GM23338 (cell line): ENCODE data around the gene GLOD4. TPM values are rescaled to one million over a fixed set of nuclear protein-coding genes. Genes with fewer than 3 reads are reported as not detected.

Experiments used
- ATAC-seq: fragments of 200-7000 bp; cut with Tn5 transposase; 3 replicates; pipeline ENCODE4 v1.9.1; 2020
- DNase-seq: peaks from one replicate; pipeline ENCODE4 v3.0.0-alpha.2; 2015; ENCODE audit warnings: low spot score
- H2AFZ ChIP-seq: fragments of 200-600 bp; sonication (generic); 2 replicates; pipeline ENCODE4 v1.8.0; 2016; ENCODE audit warnings: antibody characterized with exemption, mild to moderate bottlenecking, moderate library complexity
- H3F3A ChIP-seq: fragments of 200-600 bp; sonication (generic); replicated peaks from 2 replicates; pipeline ENCODE4 v1.8.0; 2017; ENCODE audit warnings: antibody characterized with exemption, mixed run types, low read depth
- H3K27ac ChIP-seq: fragments of 200-600 bp; sonication (generic); 2 replicates; pipeline ENCODE4 v1.6.1; 2016; ENCODE audit warnings: low read depth
- H3K27me3 ChIP-seq: fragments of 200-600 bp; sonication (generic); 2 replicates; pipeline ENCODE4 v1.8.0; 2016; ENCODE audit warnings: mild to moderate bottlenecking, mixed run types, moderate library complexity; ENCODE audit not compliant: insufficient read depth
- H3K36me3 ChIP-seq: fragments of 200-600 bp; sonication (generic); 2 replicates; pipeline ENCODE4 v1.8.0; 2016; ENCODE audit warnings: mild to moderate bottlenecking; ENCODE audit not compliant: insufficient read depth
- H3K4me1 ChIP-seq: fragments of 200-600 bp; sonication (generic); 2 replicates; pipeline ENCODE4 v1.8.0; 2016; ENCODE audit warnings: mild to moderate bottlenecking, moderate library complexity; ENCODE audit not compliant: insufficient read depth
- H3K4me2 ChIP-seq: fragments of 200-600 bp; sonication (generic); 2 replicates; pipeline ENCODE4 v1.7.1; 2017; ENCODE audit warnings: mixed run types
- H3K4me3 ChIP-seq: fragments of 200-600 bp; sonication (generic); 2 replicates; pipeline ENCODE4 v1.6.1; 2016; ENCODE audit warnings: mixed run types
- H3K79me2 ChIP-seq: fragments of 200-600 bp; sonication (generic); replicated peaks from 2 replicates; pipeline ENCODE4 v1.8.0; 2017; ENCODE audit warnings: mild to moderate bottlenecking; ENCODE audit not compliant: insufficient read depth
- H3K9me2 ChIP-seq: fragments of 200-600 bp; sonication (generic); 2 replicates; pipeline ENCODE4 v1.8.0; 2017; ENCODE audit not compliant: insufficient read depth
- H4K20me1 ChIP-seq: fragments of 200-600 bp; sonication (generic); replicated peaks from 2 replicates; pipeline ENCODE4 v1.8.0; 2017; ENCODE audit warnings: mild to moderate bottlenecking; ENCODE audit not compliant: insufficient read depth
- H3K27ac Mint-ChIP-seq: 2 replicates; pipeline ENCODE4 v1.8.0; 2020; ENCODE audit warnings: inconsistent platforms, mild to moderate bottlenecking, moderate library complexity, mixed read lengths
- H3K27me3 Mint-ChIP-seq: 3 replicates; pipeline ENCODE4 v1.8.0; 2022; ENCODE audit warnings: low read depth, mild to moderate bottlenecking, moderate library complexity, mixed read lengths, inconsistent platforms; ENCODE audit not compliant: insufficient read depth, poor library complexity
- H3K36me3 Mint-ChIP-seq: 3 replicates; pipeline ENCODE4 v1.8.0; 2021; ENCODE audit warnings: low read depth, mild to moderate bottlenecking, inconsistent platforms, moderate library complexity, mixed read lengths
- H3K4me1 Mint-ChIP-seq: 3 replicates; pipeline ENCODE4 v1.8.0; 2020; ENCODE audit warnings: mild to moderate bottlenecking, inconsistent platforms, mixed read lengths
- H3K4me3 Mint-ChIP-seq: 3 replicates; pipeline ENCODE4 v1.8.0; 2021; ENCODE audit warnings: moderate library complexity, mild to moderate bottlenecking, inconsistent platforms, mixed read lengths
- H3K9me3 Mint-ChIP-seq: 3 replicates; pipeline ENCODE4 v1.8.0; 2020; ENCODE audit warnings: moderate library complexity, mild to moderate bottlenecking, inconsistent platforms, mixed read lengths
- CREB1 ChIP-seq: fragments of 250-450 bp; sonication (Bioruptor Pico); IDR thresholded peaks from 2 replicates; pipeline ENCODE4 v1.5.0; 2020; ENCODE audit warnings: low read depth, mild to moderate bottlenecking, moderate library complexity
- CTCF ChIP-seq, 2 experiments: fragments of 200-600 bp in 1 of 2; sonication (generic) in 1 of 2; conservative IDR thresholded peaks; 2 replicates each; pipeline versions ENCODE4 v1.5.1 to v1.6.1; 2016 to 2017; ENCODE audit warnings: antibody characterized with exemption in 2 of 2, low read depth in 2 of 2, mild to moderate bottlenecking in 2 of 2, moderate library complexity in 1 of 2
- EZH2 ChIP-seq: fragments of 200-600 bp; sonication (generic); IDR thresholded peaks from one replicate; pipeline ENCODE4 v1.8.0; 2017; ENCODE audit warnings: antibody characterized with exemption, mild to moderate bottlenecking, low read depth; ENCODE audit not compliant: unreplicated experiment
- EZH2phosphoT487 ChIP-seq: fragments of 200-600 bp; sonication (generic); IDR thresholded peaks from one replicate; pipeline ENCODE4 v1.8.1; 2018; ENCODE audit warnings: antibody characterized with exemption; ENCODE audit not compliant: unreplicated experiment
- JUNB ChIP-seq: IDR thresholded peaks from one replicate; pipeline ENCODE4 v1.6.1; 2016; ENCODE audit warnings: antibody characterized with exemption; ENCODE audit not compliant: unreplicated experiment
- NANOG ChIP-seq: IDR thresholded peaks from 2 replicates; pipeline ENCODE4 v1.6.1; 2016; ENCODE audit warnings: antibody characterized with exemption, borderline replicate concordance
- POLR2AphosphoS5 ChIP-seq: IDR thresholded peaks from 2 replicates; pipeline ENCODE4 v1.6.1; 2016; ENCODE audit warnings: antibody characterized with exemption, low read depth
- STAT1 ChIP-seq: IDR thresholded peaks from one replicate; pipeline ENCODE4 v1.6.1; 2016; ENCODE audit warnings: antibody characterized with exemption; ENCODE audit not compliant: unreplicated experiment
- ZNF114 ChIP-seq: fragments of 250-450 bp; sonication (Bioruptor Pico); IDR thresholded peaks from 2 replicates; pipeline ENCODE4 v1.5.0; 2020; ENCODE audit warnings: mild to moderate bottlenecking, moderate library complexity
- ZNF331 ChIP-seq: fragments of 250-450 bp; sonication (Bioruptor Pico); IDR thresholded peaks from 2 replicates; pipeline ENCODE4 v1.5.0; 2020; ENCODE audit warnings: low read depth, mild to moderate bottlenecking, moderate library complexity
- polyA plus RNA-seq: library from polyadenylated mRNA; unstranded; fragments of >200 nt; fragmentation: Nextera tagmentation; extraction: Ambion mirVana; gene quantifications from 2 replicates; pipeline ENCODE4 v1.2.1, GENCODE V29; 2016
- total RNA-seq: library from RNA; depleted of rRNA; stranded (reverse); fragments of >200 nt; shearing (Covaris generic); gene quantifications from 2 replicates; pipeline ENCODE4 v1.2.3, GENCODE V29; 2014
- TF ChIP-seq, protein P1 (sequence below): IDR thresholded peaks from 2 replicates; pipeline ENCODE4 v1.6.1; 2016; ENCODE audit warnings: antibody characterized with exemption
- TF ChIP-seq, protein P2 (sequence below): fragments of 250-450 bp; sonication (Bioruptor Pico); IDR thresholded peaks from 2 replicates; pipeline ENCODE4 v1.5.0; 2020; ENCODE audit warnings: mild to moderate bottlenecking, moderate library complexity

GLOD4 gene
- total and polyA plus RNA-seq, 2 experiments from 2014 or later: 120 to 122 TPM

DNA sequence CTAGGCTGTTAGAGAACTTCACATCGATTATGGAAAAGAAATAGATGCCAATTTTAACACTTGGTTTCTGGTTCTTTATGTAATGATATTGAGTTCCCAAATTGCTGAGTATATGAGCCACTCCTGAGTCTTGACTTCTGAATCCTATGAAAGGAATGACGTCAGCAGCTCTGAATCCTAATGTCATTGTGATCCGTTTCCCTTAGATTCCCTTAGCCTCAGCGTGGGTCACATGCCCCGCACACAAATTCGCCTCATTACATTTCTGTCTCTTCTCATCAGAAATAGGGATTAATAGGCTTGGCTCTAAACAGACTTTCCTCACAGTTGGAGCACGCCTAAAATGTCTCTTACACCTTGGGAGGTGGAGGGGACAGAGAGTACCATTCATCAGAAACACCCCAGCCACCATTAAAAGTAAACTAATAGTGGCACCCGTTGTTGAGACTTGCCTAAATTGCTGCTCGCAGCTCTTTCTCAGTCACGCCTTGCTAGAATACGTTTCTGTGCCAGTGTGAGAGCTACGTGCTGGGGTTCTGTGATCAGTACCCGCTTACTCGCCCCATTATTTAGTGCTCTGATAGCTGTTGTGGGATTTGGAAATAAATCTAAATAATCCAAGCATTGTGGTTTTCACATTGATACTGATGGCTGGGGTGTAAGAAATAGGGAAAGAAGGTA, 7.2 kb upstream of the GLOD4 start (continued):
- TF ChIP-seq EZH2phosphoT487 (no peak), ZNF331 (CRISPR knock-in tag) (no peak), POLR2AphosphoS5 (no peak), CREB1 (CRISPR knock-in tag) (no peak), NANOG (no peak), CTCF (conservative IDR thresholded peaks at IDR 0.05; ENCODE audit: low read depth in 2 of 2) (no peak)
- TF ChIP-seq, protein P1, sequence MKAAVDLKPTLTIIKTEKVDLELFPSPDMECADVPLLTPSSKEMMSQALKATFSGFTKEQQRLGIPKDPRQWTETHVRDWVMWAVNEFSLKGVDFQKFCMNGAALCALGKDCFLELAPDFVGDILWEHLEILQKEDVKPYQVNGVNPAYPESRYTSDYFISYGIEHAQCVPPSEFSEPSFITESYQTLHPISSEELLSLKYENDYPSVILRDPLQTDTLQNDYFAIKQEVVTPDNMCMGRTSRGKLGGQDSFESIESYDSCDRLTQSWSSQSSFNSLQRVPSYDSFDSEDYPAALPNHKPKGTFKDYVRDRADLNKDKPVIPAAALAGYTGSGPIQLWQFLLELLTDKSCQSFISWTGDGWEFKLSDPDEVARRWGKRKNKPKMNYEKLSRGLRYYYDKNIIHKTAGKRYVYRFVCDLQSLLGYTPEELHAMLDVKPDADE: no peak

DNA sequence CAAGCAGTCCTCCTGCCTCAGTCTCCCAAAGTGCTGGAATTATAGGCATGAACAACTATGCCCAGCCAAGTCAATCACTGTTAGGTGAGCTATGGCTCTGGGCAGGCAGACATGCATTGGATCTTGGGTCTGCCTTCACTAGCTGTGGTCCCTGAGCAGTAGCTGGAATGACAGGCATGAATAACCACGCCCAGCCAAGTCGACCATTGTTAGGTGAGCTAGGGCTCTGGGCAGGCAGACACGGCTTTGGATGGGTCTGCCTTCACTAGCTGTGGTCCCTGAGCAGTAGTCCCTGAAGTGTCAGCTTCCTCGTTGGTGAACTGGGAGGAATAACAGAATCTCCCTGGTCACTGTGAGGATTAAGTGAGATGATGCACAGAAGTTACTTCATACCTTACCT, 6.5 kb upstream of the GLOD4 start:
- H3K36me3 Mint-ChIP-seq: peaks cover 60% of the 10 kb centered on the region
- H3K9me3 Mint-ChIP-seq: no peaks in the 10 kb centered on the region; the same call in 2 of the 3 replicates
- peaks cover 16% of the 10 kb centered on the region for H3K4me1 Mint-ChIP-seq
- H3K4me3 Mint-ChIP-seq: no peak overlapping the region
- peaks cover 6% of the 10 kb centered on the region; the same call in 1 of the 2 replicates for H3K36me3 ChIP-seq
- H3K79me2 ChIP-seq: peaks cover 31% of the 10 kb centered on the region
- H3K4me2 ChIP-seq: no peak overlapping the region
- no peak overlapping the region for H2AFZ ChIP-seq
- peaks cover 4% of the 10 kb centered on the region; the same call in 1 of the 2 replicates for H3K4me1 ChIP-seq
- no peaks in the 10 kb centered on the region for H3K9me2 ChIP-seq
- H3K27ac Mint-ChIP-seq: no peak overlapping the region
- ATAC-seq (no peak), DNase-seq (no peak)
- peaks cover 31% of the 10 kb centered on the region for H3F3A ChIP-seq
- no peak overlapping the region for H3K4me3 ChIP-seq
- H3K27ac ChIP-seq: no peak overlapping the region
- no peaks in the 10 kb centered on the region for H3K27me3 ChIP-seq
- H4K20me1 ChIP-seq: peaks cover 12% of the 10 kb centered on the region
- H3K27me3 Mint-ChIP-seq: peaks cover 12% of the 10 kb centered on the region
- TF ChIP-seq EZH2phosphoT487 (no peak), NANOG (no peak), STAT1 (no peak), ZNF331 (CRISPR knock-in tag) (no peak), CREB1 (CRISPR knock-in tag) (no peak), CTCF (conservative IDR thresholded peaks at IDR 0.05; ENCODE audit: low read depth in 2 of 2) (no peak), EZH2 (no peak), JUNB (no peak), ZNF114 (no peak)
- TF ChIP-seq, protein P2, sequence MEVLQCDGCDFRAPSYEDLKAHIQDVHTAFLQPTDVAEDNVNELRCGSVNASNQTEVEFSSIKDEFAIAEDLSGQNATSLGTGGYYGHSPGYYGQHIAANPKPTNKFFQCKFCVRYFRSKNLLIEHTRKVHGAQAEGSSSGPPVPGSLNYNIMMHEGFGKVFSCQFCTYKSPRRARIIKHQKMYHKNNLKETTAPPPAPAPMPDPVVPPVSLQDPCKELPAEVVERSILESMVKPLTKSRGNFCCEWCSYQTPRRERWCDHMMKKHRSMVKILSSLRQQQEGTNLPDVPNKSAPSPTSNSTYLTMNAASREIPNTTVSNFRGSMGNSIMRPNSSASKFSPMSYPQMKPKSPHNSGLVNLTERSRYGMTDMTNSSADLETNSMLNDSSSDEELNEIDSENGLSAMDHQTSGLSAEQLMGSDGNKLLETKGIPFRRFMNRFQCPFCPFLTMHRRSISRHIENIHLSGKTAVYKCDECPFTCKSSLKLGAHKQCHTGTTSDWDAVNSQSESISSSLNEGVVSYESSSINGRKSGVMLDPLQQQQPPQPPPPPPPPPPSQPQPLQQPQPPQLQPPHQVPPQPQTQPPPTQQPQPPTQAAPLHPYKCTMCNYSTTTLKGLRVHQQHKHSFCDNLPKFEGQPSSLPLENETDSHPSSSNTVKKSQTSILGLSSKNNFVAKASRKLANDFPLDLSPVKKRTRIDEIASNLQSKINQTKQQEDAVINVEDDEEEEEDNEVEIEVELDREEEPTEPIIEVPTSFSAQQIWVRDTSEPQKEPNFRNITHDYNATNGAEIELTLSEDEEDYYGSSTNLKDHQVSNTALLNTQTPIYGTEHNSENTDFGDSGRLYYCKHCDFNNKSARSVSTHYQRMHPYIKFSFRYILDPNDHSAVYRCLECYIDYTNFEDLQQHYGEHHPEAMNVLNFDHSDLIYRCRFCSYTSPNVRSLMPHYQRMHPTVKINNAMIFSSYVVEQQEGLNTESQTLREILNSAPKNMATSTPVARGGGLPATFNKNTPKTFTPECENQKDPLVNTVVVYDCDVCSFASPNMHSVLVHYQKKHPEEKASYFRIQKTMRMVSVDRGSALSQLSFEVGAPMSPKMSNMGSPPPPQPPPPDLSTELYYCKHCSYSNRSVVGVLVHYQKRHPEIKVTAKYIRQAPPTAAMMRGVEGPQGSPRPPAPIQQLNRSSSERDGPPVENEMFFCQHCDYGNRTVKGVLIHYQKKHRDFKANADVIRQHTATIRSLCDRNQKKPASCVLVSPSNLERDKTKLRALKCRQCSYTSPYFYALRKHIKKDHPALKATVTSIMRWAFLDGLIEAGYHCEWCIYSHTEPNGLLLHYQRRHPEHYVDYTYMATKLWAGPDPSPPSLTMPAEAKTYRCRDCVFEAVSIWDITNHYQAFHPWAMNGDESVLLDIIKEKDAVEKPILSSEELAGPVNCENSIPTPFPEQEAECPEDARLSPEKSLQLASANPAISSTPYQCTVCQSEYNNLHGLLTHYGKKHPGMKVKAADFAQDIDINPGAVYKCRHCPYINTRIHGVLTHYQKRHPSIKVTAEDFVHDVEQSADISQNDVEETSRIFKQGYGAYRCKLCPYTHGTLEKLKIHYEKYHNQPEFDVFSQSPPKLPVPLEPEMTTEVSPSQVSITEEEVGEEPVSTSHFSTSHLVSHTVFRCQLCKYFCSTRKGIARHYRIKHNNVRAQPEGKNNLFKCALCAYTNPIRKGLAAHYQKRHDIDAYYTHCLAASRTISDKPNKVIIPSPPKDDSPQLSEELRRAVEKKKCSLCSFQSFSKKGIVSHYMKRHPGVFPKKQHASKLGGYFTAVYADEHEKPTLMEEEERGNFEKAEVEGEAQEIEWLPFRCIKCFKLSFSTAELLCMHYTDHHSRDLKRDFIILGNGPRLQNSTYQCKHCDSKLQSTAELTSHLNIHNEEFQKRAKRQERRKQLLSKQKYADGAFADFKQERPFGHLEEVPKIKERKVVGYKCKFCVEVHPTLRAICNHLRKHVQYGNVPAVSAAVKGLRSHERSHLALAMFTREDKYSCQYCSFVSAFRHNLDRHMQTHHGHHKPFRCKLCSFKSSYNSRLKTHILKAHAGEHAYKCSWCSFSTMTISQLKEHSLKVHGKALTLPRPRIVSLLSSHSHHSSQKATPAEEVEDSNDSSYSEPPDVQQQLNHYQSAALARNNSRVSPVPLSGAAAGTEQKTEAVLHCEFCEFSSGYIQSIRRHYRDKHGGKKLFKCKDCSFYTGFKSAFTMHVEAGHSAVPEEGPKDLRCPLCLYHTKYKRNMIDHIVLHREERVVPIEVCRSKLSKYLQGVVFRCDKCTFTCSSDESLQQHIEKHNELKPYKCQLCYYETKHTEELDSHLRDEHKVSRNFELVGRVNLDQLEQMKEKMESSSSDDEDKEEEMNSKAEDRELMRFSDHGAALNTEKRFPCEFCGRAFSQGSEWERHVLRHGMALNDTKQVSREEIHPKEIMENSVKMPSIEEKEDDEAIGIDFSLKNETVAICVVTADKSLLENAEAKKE (CRISPR knock-in tag): no peak
